GM18519 (cell line): Measurements from ENCODE around the gene TRIM4.
"Not testable (repeated sequence)": the region's sequence is repeated elsewhere in the genome, so short reads cannot be mapped to it uniquely, and the experiment has no call there.

Source experiments
- ATAC-seq: cut with Tn5 transposase; IDR thresholded peaks from one replicate; pipeline ENCODE4 v1.9.1; 2021; ENCODE audit warnings: mild to moderate bottlenecking, moderate library complexity; ENCODE audit not compliant: unreplicated experiment, low FRiP score

Gene TRIM4

GRCh38 chr7:99920149-99920548 lies 819 bp upstream of the TRIM4 start:
- no peak for ATAC-seq

- no peak for ATAC-seq
Observed at GRCh38 chr7:99919814-99920112, 433 bp upstream of the TRIM4 start.

GRCh38 chr7:99910976-99911375 lies 8.4 kb downstream of the TRIM4 start:
- no peak for ATAC-seq

GRCh38 chr7:99901581-99901980 lies 17.7 kb downstream of the TRIM4 start:
- no peak for ATAC-seq

- no peak for ATAC-seq
Observed at GRCh38 chr7:99899830-99900519, 19.4 kb downstream of the TRIM4 start.

- no peak for ATAC-seq
Observed at GRCh38 chr7:99898836-99899235, 20.5 kb downstream of the TRIM4 start.

- no peak for ATAC-seq
Observed at GRCh38 chr7:99898023-99898357, 21.3 kb downstream of the TRIM4 start.

GRCh38 chr7:99897322-99898022 lies 21.9 kb downstream of the TRIM4 start:
- no peak for ATAC-seq

GRCh38 chr7:99894738-99895137 lies 24.6 kb downstream of the TRIM4 start:
- no peak for ATAC-seq

- ATAC-seq, result no peak
Observed at GRCh38 chr7:99893280-99893679, 26.1 kb downstream of the TRIM4 start.

GRCh38 chr7:99890348-99890747 lies 29.0 kb downstream of the TRIM4 start:
- ATAC-seq, result not testable (repeated sequence)

- ATAC-seq, result not testable (repeated sequence)
Observed at GRCh38 chr7:99888366-99888765, 31.0 kb downstream of the TRIM4 start.

- no peak for ATAC-seq
Observed at GRCh38 chr7:99881370-99881769, 38.0 kb downstream of the TRIM4 start.

- ATAC-seq, result no peak
Observed at GRCh38 chr7:99876933-99877332, 42.4 kb downstream of the TRIM4 start, which contains the start of gene OR2AE1. TSS of gene OR2AE1 (minus strand) at chr7:99877033. CDS start at chr7:99877033, 0 bp downstream.

- no peak for ATAC-seq
Observed at GRCh38 chr7:99876491-99876890, 42.8 kb downstream of the TRIM4 start.

GRCh38 chr7:99868246-99868645 lies 51.1 kb downstream of the TRIM4 start:
- no peak for ATAC-seq

- ATAC-seq, result not testable (repeated sequence)
Observed at GRCh38 chr7:99867477-99867876, 51.9 kb downstream of the TRIM4 start.

GRCh38 chr7:99863847-99864440 lies 55.4 kb downstream of the TRIM4 start:
- ATAC-seq, result no peak

- ATAC-seq, result no peak
Observed at GRCh38 chr7:99860281-99861127, 58.8 kb downstream of the TRIM4 start.

- no peak for ATAC-seq
Observed at GRCh38 chr7:99855236-99855635, 64.1 kb downstream of the TRIM4 start.
